HEK293T (cell line): Measurements from ENCODE around the gene PLOD2.

ENCODE experiments used
- BHLHE40 ChIP-seq: fragments of 450-650 bp; IDR thresholded peaks from 2 replicates; pipeline ENCODE4 v1.6.1; 2016; ENCODE audit warnings: mild to moderate bottlenecking, moderate library complexity, borderline replicate concordance
- ELF4 ChIP-seq: fragments of 450-650 bp; IDR thresholded peaks from 2 replicates; pipeline ENCODE4 v1.6.1; 2017; ENCODE audit warnings: antibody characterized with exemption
- FOXA1 ChIP-seq: fragments of 450-650 bp; IDR thresholded peaks from 2 replicates; pipeline ENCODE4 v1.6.1; 2016; ENCODE audit warnings: mild to moderate bottlenecking
- FOXK2 ChIP-seq: fragments of 450-650 bp; IDR thresholded peaks from 2 replicates; pipeline ENCODE4 v1.6.1; 2016; ENCODE audit warnings: mild to moderate bottlenecking
- FOXM1 ChIP-seq: fragments of 450-650 bp; IDR thresholded peaks from 2 replicates; pipeline ENCODE4 v1.6.1; 2017; ENCODE audit warnings: mild to moderate bottlenecking, borderline replicate concordance
- L3MBTL2 ChIP-seq: fragments of 450-650 bp; conservative IDR thresholded peaks from 2 replicates; pipeline ENCODE4 v1.6.1; 2016; ENCODE audit warnings: mild to moderate bottlenecking
- LEF1 ChIP-seq: fragments of 450-650 bp; IDR thresholded peaks from 2 replicates; pipeline ENCODE4 v1.6.1; 2017; ENCODE audit warnings: mild to moderate bottlenecking, borderline replicate concordance
- PKNOX1 ChIP-seq: fragments of 450-650 bp; IDR thresholded peaks from 2 replicates; pipeline ENCODE4 v1.6.1; 2016
- SP1 ChIP-seq: fragments of 450-650 bp; IDR thresholded peaks from 2 replicates; pipeline ENCODE4 v1.6.1; 2017
- SUZ12 ChIP-seq: fragments of 450-650 bp; IDR thresholded peaks from 2 replicates; pipeline ENCODE4 v1.6.1; 2016; ENCODE audit warnings: mild to moderate bottlenecking
- ZNF384 ChIP-seq: fragments of 450-650 bp; IDR thresholded peaks from 2 replicates; pipeline ENCODE4 v1.6.1; 2016

- TF ChIP-seq SUZ12 = no peak
- no peak for TF ChIP-seq FOXM1
- no peak for TF ChIP-seq FOXA1
- TF ChIP-seq SP1 = no peak
- no peak for TF ChIP-seq ZNF384
- TF ChIP-seq L3MBTL2 = no peak
- no peak for TF ChIP-seq FOXK2
- no peak for TF ChIP-seq BHLHE40
- no peak for TF ChIP-seq PKNOX1
- no peak for TF ChIP-seq LEF1
- no peak for TF ChIP-seq ELF4
Measured at GRCh38 chr3:146035366-146035765, 125.6 kb downstream of the PLOD2 start.
